ENCODE results near the gene SNX22.

DNA sequence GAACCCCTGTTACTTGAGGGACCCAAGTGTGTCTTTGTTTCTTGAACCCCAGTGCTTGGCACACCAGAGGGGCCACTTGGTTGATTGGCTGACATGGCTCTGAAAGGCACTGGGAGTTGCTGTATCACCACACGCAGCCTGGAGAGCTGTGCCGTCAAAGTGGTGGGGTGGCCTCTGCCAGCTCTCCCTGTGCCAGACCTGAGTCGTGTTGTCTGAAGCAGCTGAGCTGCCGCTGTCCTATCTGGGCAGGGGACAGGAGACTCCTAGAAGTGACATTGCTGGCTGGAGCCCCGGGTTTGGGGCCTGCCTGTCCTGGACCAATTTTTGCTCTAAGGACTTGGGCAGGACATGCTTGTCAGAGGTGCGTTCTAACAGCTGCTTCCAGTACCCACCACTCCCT, 5.5 kb upstream of the SNX22 start:
- TF ChIP-seq, protein P1, sequence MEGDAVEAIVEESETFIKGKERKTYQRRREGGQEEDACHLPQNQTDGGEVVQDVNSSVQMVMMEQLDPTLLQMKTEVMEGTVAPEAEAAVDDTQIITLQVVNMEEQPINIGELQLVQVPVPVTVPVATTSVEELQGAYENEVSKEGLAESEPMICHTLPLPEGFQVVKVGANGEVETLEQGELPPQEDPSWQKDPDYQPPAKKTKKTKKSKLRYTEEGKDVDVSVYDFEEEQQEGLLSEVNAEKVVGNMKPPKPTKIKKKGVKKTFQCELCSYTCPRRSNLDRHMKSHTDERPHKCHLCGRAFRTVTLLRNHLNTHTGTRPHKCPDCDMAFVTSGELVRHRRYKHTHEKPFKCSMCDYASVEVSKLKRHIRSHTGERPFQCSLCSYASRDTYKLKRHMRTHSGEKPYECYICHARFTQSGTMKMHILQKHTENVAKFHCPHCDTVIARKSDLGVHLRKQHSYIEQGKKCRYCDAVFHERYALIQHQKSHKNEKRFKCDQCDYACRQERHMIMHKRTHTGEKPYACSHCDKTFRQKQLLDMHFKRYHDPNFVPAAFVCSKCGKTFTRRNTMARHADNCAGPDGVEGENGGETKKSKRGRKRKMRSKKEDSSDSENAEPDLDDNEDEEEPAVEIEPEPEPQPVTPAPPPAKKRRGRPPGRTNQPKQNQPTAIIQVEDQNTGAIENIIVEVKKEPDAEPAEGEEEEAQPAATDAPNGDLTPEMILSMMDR (IDR thresholded peaks at IDR 0.05; ENCODE audit: insufficient read depth, low read length) = no peak
- TF ChIP-seq REST (IDR thresholded peaks at IDR 0.05; ENCODE audit: insufficient replicate concordance, low read depth) = no peak
- TF ChIP-seq POLR2AphosphoS5 (IDR thresholded peaks at IDR 0.05; ENCODE audit: low read depth) = no peak
- no peak for TF ChIP-seq GABPA (IDR thresholded peaks at IDR 0.05; ENCODE audit: low read depth)
- TF ChIP-seq SPI1 (IDR thresholded peaks at IDR 0.05; ENCODE audit: borderline replicate concordance, low read depth) = no peak
